Activated T-cell treated with anti-CD3 and anti-CD28 coated beads, Interleukin-2, amount 50 U/mL, for 1 hour (primary cell): ENCODE measurements around the gene PARP12.
"Not testable (repeated sequence)": the region's sequence is repeated elsewhere in the genome, so short reads cannot be mapped to it uniquely, and the experiment has no call there.

Experiments used
- DNase-seq: peaks from one replicate; pipeline ENCODE4 v3.0.0-alpha.2; 2020

The PARP12 gene

GRCh38 chr7:140062528-140063299 is at the start of gene PARP12:
TSS of gene PARP12 (minus strand) at chr7:140062951. CDS start at chr7:140062847, 104 bp downstream.
- DNase-seq, result peak; percentile 90

GRCh38 chr7:140108777-140109176 is 46.0 kb upstream of the PARP12 start:
- DNase-seq, result not testable (repeated sequence)

- no peak for DNase-seq
Observed at GRCh38 chr7:140096459-140096858, 33.7 kb upstream of the PARP12 start.

- DNase-seq, result no peak
Observed at GRCh38 chr7:140093375-140093774, 30.6 kb upstream of the PARP12 start.

GRCh38 chr7:140085447-140085846 is 22.7 kb upstream of the PARP12 start:
- no peak for DNase-seq

GRCh38 chr7:140084972-140085371 is 22.2 kb upstream of the PARP12 start:
- DNase-seq, result no peak

GRCh38 chr7:140084142-140084655 is 21.4 kb upstream of the PARP12 start:
- no peak for DNase-seq

- DNase-seq, result no peak
Observed at GRCh38 chr7:140082770-140083169, 20.0 kb upstream of the PARP12 start.

- DNase-seq, result no peak
Observed at GRCh38 chr7:140081774-140082425, 19.1 kb upstream of the PARP12 start.

GRCh38 chr7:140080919-140081318 is 18.2 kb upstream of the PARP12 start:
- DNase-seq, result no peak

GRCh38 chr7:140079121-140079536 is 16.4 kb upstream of the PARP12 start:
- DNase-seq, result no peak

- DNase-seq, result no peak
Observed at GRCh38 chr7:140078392-140078791, 15.6 kb upstream of the PARP12 start.

- no peak for DNase-seq
Observed at GRCh38 chr7:140074780-140075179, 12.0 kb upstream of the PARP12 start.

- DNase-seq, result no peak
Observed at GRCh38 chr7:140070546-140070945, 7.8 kb upstream of the PARP12 start.

- no peak for DNase-seq
Observed at GRCh38 chr7:140069298-140069949, 6.7 kb upstream of the PARP12 start.

- DNase-seq, result no peak
Observed at GRCh38 chr7:140068033-140068432, 5.3 kb upstream of the PARP12 start.

GRCh38 chr7:140067052-140067451 is 4.3 kb upstream of the PARP12 start:
- no peak for DNase-seq

GRCh38 chr7:140062118-140062527 is 628 bp downstream of the PARP12 start:
- peak; percentile 67 for DNase-seq

- no peak for DNase-seq
Observed at GRCh38 chr7:140061607-140061930, 1.2 kb downstream of the PARP12 start.

- DNase-seq, result no peak
Observed at GRCh38 chr7:140060788-140061606, 1.8 kb downstream of the PARP12 start.

- DNase-seq, result no peak
Observed at GRCh38 chr7:140060243-140060630, 2.5 kb downstream of the PARP12 start.

- DNase-seq, result peak; percentile 47
Observed at GRCh38 chr7:140059273-140060242, 3.2 kb downstream of the PARP12 start.
